ENCODE data around the gene TMEM217.

The TMEM217 gene

GRCh38 chr6:37168163-37168758, 89.7 kb downstream of the TMEM217 start:
- no peak for DNase-seq (ENCODE audit: low spot score)
- TF ChIP-seq CTCF (IDR thresholded peaks at IDR 0.05; ENCODE audit: extremely low read depth, missing control alignments) = no peak

GRCh38 chr6:37162740-37163139, 95.2 kb downstream of the TMEM217 start:
- no peak for TF ChIP-seq CTCF (IDR thresholded peaks at IDR 0.05; ENCODE audit: extremely low read depth, missing control alignments)
- DNase-seq (ENCODE audit: low spot score) = no peak
